K562 (cell line): Measurements from ENCODE around the gene PPT2. TPM values are rescaled to one million over a fixed set of nuclear protein-coding genes. Genes with fewer than 3 reads are reported as not detected.
A peak's percentile ranks its signal among the peaks of the same experiment; 100 is the strongest.

Source experiments
- ARNT ChIP-seq, 2 experiments: fragments of 450-650 bp; IDR thresholded peaks; 2 replicates each; pipeline ENCODE4 v1.6.1; 2016; ENCODE audit warnings: mild to moderate bottlenecking in 1 of 2
- CHD1 ChIP-seq: fragments of 200-600 bp; sonication (generic); IDR thresholded peaks from one replicate; pipeline ENCODE4 v1.6.1; 2012; ENCODE audit warnings: mild to moderate bottlenecking, moderate library complexity, low read length, inconsistent platforms
- ELF2 ChIP-seq: fragments of 250-450 bp; sonication (Bioruptor Pico); IDR thresholded peaks from 2 replicates; pipeline ENCODE4 v1.5.0; 2021; ENCODE audit warnings: mild to moderate bottlenecking
- FUS ChIP-seq: fragments of 200-400 bp; formaldehyde crosslinking; optimal IDR thresholded peaks from 2 replicates; pipeline ENCODE3; 2017; ENCODE audit warnings: low read depth, low read length
- KDM2B ChIP-seq: fragments of 250-450 bp; sonication (Bioruptor Pico); IDR thresholded peaks from 2 replicates; pipeline ENCODE4 v1.8.0; 2021; ENCODE audit warnings: mild to moderate bottlenecking, moderate library complexity
- LCOR ChIP-seq: sonication (generic); formaldehyde crosslinking; IDR thresholded peaks from 2 replicates; pipeline ENCODE4 v1.8.0; 2022; ENCODE audit warnings: mild to moderate bottlenecking, missing genetic modification reagents
- NFRKB ChIP-seq: fragments of 450-650 bp; IDR thresholded peaks from 2 replicates; pipeline ENCODE4 v1.6.1; 2016; ENCODE audit warnings: low read depth
- NR2C1 ChIP-seq, 2 experiments: fragments of 450-650 bp; IDR thresholded peaks; 2 replicates each; pipeline ENCODE4 v1.6.1; 2017; ENCODE audit warnings: mild to moderate bottlenecking in 2 of 2, antibody characterized with exemption in 1 of 2, inconsistent platforms in 1 of 2, missing compliant biosample characterization in 1 of 2, missing genetic modification characterization in 1 of 2
- PTTG1 ChIP-seq: fragments of 450-650 bp; IDR thresholded peaks from 2 replicates; pipeline ENCODE4 v1.6.1; 2016; ENCODE audit warnings: low read depth, mild to moderate bottlenecking, missing genetic modification characterization, missing compliant biosample characterization
- RAD51 ChIP-seq: fragments of 450-650 bp; IDR thresholded peaks from 2 replicates; pipeline ENCODE4 v1.7.1; 2016; ENCODE audit warnings: low read depth, mild to moderate bottlenecking, borderline replicate concordance
- SMARCA5 ChIP-seq: fragments of 450-650 bp; IDR thresholded peaks from 2 replicates; pipeline ENCODE4 v1.6.1; 2016
- SP1 ChIP-seq: sonication (generic); formaldehyde crosslinking; IDR thresholded peaks from 2 replicates; pipeline ENCODE4 v1.8.1; 2022; ENCODE audit warnings: mild to moderate bottlenecking, missing genetic modification reagents
- TAF7 ChIP-seq: fragments of 450-650 bp; IDR thresholded peaks from 2 replicates; pipeline ENCODE4 v1.6.1; 2016; ENCODE audit warnings: missing genetic modification characterization, missing compliant biosample characterization
- ZBTB7A ChIP-seq: IDR thresholded peaks from 2 replicates; pipeline ENCODE4 v1.6.1; 2011; ENCODE audit warnings: low read depth, mild to moderate bottlenecking, low read length, moderate library complexity, borderline replicate concordance; ENCODE audit not compliant: control insufficient read depth
- ZBTB8A ChIP-seq: fragments of 450-650 bp; IDR thresholded peaks from 2 replicates; pipeline ENCODE4 v1.6.1; 2018; ENCODE audit warnings: mild to moderate bottlenecking, moderate library complexity; ENCODE audit not compliant: partially characterized antibody
- ZC3H4 ChIP-seq: sonication (generic); formaldehyde crosslinking; IDR thresholded peaks from 2 replicates; pipeline ENCODE4 v1.9.0; 2021; ENCODE audit warnings: missing genetic modification reagents, borderline replicate concordance
- ZNF134 ChIP-seq: fragments of 250-450 bp; sonication (Bioruptor Pico); conservative IDR thresholded peaks from 2 replicates; pipeline ENCODE4 v1.4.0; 2020
- ZNF140 ChIP-seq: fragments of 250-450 bp; sonication (Bioruptor Pico); IDR thresholded peaks from 2 replicates; pipeline ENCODE4 v1.8.0; 2021; ENCODE audit warnings: moderate library complexity, mild to moderate bottlenecking, inconsistent platforms
- ZNF24 ChIP-seq: fragments of 450-650 bp; IDR thresholded peaks from 2 replicates; pipeline ENCODE4 v1.6.1; 2016
- ZNF444 ChIP-seq: fragments of 250-450 bp; sonication (Bioruptor Pico); IDR thresholded peaks from 2 replicates; pipeline ENCODE4 v1.4.0; 2020; ENCODE audit warnings: mild to moderate bottlenecking, moderate library complexity
- polyA plus RNA-seq, 8 experiments: library from polyadenylated mRNA; depleted of rRNA in 4 of 8; stranded (reverse) in 5 of 8; unstranded in 3 of 8; fragments of >200 nt; fragmentation: Nextera tagmentation in 2 of 8; fragmentation: Illumina TruSeq in 1 of 8; extraction: Ambion mirVana in 2 of 8; extraction: Trizol in 1 of 8; gene quantifications; 2 replicates each; pipeline versions ENCODE4 v1.2.1 to v1.2.3, GENCODE V29; 2011 to 2014; ENCODE audit warnings: inconsistent platforms in 1 of 8, missing spikeins in 1 of 8
- total RNA-seq, 7 experiments: library from RNA; depleted of rRNA in 6 of 7; stranded (reverse); fragments of >200 nt in 6 of 7; fragmentation: Illumina TruSeq in 2 of 7; extraction: Trizol in 2 of 7; gene quantifications; 2 replicates each; pipeline versions ENCODE4 v1.2.1 to v1.2.3, GENCODE V29; 2011 to 2021; ENCODE audit warnings: low replicate concordance in 1 of 7
- TF ChIP-seq, protein P1 (sequence below): fragments of 450-650 bp; IDR thresholded peaks from 2 replicates; pipeline ENCODE4 v1.7.0; 2016; ENCODE audit warnings: borderline replicate concordance
- TF ChIP-seq, protein P2 (sequence below): fragments of 450-650 bp; IDR thresholded peaks from one replicate; pipeline ENCODE4 v1.6.1; 2018; ENCODE audit warnings: mild to moderate bottlenecking, moderate library complexity; ENCODE audit not compliant: partially characterized antibody
- TF ChIP-seq, protein P3 (sequence below): fragments of 250-450 bp; sonication (Bioruptor Pico); IDR thresholded peaks from 2 replicates; pipeline ENCODE4 v1.8.0; 2021; ENCODE audit warnings: moderate library complexity, mild to moderate bottlenecking, inconsistent platforms
- TF ChIP-seq, protein P4 (sequence below): IDR thresholded peaks from 3 replicates; pipeline ENCODE4 v1.6.1; 2011; ENCODE audit warnings: borderline replicate concordance, mild to moderate bottlenecking, moderate library complexity; ENCODE audit not compliant: insufficient read length; ENCODE audit errors: extremely low read depth

Gene PPT2
- total and polyA plus RNA-seq, 9 of the 15 experiments (the other 6 are each of a cell fraction or from before 2014, with no cell fraction given), result 27.4 to 98.8 (median 69.9) TPM

DNA sequence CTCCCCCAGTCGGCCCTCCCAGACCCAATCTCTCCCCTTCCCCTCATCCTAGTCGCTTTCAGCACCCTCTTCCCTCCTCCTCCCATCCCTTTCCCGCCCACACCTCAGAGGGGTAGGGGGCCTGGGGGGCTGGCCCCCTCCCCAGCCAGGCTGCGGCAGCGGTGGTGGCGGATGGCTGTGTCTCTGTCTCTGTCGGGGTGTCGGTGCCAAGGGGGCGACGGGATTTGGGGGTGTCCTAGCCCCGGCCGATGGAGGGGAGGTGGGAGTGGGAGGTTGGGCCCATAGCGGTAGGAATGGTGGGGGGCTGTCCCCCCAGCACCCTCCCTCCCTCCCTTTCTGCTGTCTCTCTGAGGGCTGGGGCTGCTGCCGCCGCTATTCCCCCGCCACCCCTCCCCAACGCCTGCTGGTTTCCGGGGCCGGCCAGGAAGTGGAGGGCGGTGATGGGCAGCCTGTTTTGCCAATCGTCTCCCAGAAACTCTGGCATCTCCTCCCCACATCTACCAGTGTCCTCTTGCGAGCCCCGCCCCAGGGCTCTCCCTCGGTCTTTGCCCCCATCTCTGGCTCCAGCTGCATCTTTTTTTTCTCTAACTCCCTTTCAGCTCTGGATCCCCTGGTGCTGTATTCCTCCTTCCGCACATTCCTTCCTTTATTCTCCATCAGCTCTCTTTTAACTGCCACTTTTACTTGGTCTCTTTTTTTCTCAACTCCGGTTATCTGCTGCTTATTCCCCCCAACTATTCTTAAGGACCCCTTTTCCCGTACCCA is 22.0 kb downstream of the PPT2 start, which contains the start of gene AGPAT1 (continued):
- TF ChIP-seq, protein P1, sequence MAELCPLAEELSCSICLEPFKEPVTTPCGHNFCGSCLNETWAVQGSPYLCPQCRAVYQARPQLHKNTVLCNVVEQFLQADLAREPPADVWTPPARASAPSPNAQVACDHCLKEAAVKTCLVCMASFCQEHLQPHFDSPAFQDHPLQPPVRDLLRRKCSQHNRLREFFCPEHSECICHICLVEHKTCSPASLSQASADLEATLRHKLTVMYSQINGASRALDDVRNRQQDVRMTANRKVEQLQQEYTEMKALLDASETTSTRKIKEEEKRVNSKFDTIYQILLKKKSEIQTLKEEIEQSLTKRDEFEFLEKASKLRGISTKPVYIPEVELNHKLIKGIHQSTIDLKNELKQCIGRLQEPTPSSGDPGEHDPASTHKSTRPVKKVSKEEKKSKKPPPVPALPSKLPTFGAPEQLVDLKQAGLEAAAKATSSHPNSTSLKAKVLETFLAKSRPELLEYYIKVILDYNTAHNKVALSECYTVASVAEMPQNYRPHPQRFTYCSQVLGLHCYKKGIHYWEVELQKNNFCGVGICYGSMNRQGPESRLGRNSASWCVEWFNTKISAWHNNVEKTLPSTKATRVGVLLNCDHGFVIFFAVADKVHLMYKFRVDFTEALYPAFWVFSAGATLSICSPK, result no peak
- TF ChIP-seq ZBTB8A, result no peak
- TF ChIP-seq SMARCA5, result peak; percentile 77; the same call in 1 of the 2 replicates
- TF ChIP-seq ZNF134 (CRISPR knock-in tag), result no peak
- TF ChIP-seq KDM2B (CRISPR knock-in tag), result no peak
- TF ChIP-seq, protein P2, sequence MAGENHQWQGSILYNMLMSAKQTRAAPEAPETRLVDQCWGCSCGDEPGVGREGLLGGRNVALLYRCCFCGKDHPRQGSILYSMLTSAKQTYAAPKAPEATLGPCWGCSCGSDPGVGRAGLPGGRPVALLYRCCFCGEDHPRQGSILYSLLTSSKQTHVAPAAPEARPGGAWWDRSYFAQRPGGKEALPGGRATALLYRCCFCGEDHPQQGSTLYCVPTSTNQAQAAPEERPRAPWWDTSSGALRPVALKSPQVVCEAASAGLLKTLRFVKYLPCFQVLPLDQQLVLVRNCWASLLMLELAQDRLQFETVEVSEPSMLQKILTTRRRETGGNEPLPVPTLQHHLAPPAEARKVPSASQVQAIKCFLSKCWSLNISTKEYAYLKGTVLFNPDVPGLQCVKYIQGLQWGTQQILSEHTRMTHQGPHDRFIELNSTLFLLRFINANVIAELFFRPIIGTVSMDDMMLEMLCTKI, result no peak
- TF ChIP-seq ARNT (IDR thresholded peaks at IDR 0.05), result peak; percentile 45 to 84; a peak in 2 of 4 replicates
- TF ChIP-seq ZNF24, result no peak
- peak; percentile 75; the same call in 1 of the 2 replicates for TF ChIP-seq NR2C1 (IDR thresholded peaks at IDR 0.05)
- TF ChIP-seq NR2C1 (tag; IDR thresholded peaks at IDR 0.05), result no peak
- no peak for TF ChIP-seq ZC3H4 (CRISPR knock-in tag)
- TF ChIP-seq ZNF444 (CRISPR knock-in tag), result no peak
- TF ChIP-seq RAD51, result no peak
- no peak; the same call in none of the 2 replicates for TF ChIP-seq NFRKB
- TF ChIP-seq, protein P3, sequence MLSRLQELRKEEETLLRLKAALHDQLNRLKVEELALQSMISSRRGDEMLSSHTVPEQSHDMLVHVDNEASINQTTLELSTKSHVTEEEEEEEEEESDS (CRISPR knock-in tag), result no peak
- TF ChIP-seq ELF2 (CRISPR knock-in tag), result no peak
- TF ChIP-seq CHD1, result peak; percentile 66
- TF ChIP-seq LCOR, result no peak
- TF ChIP-seq, protein P4, sequence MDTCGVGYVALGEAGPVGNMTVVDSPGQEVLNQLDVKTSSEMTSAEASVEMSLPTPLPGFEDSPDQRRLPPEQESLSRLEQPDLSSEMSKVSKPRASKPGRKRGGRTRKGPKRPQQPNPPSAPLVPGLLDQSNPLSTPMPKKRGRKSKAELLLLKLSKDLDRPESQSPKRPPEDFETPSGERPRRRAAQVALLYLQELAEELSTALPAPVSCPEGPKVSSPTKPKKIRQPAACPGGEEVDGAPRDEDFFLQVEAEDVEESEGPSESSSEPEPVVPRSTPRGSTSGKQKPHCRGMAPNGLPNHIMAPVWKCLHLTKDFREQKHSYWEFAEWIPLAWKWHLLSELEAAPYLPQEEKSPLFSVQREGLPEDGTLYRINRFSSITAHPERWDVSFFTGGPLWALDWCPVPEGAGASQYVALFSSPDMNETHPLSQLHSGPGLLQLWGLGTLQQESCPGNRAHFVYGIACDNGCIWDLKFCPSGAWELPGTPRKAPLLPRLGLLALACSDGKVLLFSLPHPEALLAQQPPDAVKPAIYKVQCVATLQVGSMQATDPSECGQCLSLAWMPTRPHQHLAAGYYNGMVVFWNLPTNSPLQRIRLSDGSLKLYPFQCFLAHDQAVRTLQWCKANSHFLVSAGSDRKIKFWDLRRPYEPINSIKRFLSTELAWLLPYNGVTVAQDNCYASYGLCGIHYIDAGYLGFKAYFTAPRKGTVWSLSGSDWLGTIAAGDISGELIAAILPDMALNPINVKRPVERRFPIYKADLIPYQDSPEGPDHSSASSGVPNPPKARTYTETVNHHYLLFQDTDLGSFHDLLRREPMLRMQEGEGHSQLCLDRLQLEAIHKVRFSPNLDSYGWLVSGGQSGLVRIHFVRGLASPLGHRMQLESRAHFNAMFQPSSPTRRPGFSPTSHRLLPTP, result no peak
- no peak for TF ChIP-seq PTTG1 (tag)
- no peak for TF ChIP-seq TAF7
- no peak for TF ChIP-seq FUS
- peak; percentile 53; the same call in 1 of the 2 replicates for TF ChIP-seq SP1 (CRISPR knock-in tag)
- peak; percentile 97 for TF ChIP-seq ZBTB7A
- TF ChIP-seq ZNF140 (CRISPR knock-in tag), result no peak
